SK-N-MC (cell line): ENCODE results near the gene CRYL1.

ENCODE experiments used
- EZH2 ChIP-seq: fragments of 200-600 bp; sonication (generic); IDR thresholded peaks from one replicate; pipeline ENCODE4 v1.6.1; 2017; ENCODE audit warnings: antibody characterized with exemption
- FOXP2 ChIP-seq: optimal IDR thresholded peaks from 2 replicates; pipeline ENCODE3; 2011; ENCODE audit warnings: mild to moderate bottlenecking, moderate library complexity; ENCODE audit not compliant: insufficient read depth; ENCODE audit errors: extremely low read length, control extremely low read depth
- POLR2AphosphoS5 ChIP-seq: IDR thresholded peaks from 2 replicates; pipeline ENCODE4 v1.6.1; 2012; ENCODE audit warnings: mild to moderate bottlenecking, low read depth, low read length, borderline replicate concordance

- TF ChIP-seq EZH2 (no peak), POLR2AphosphoS5 (no peak), FOXP2 (no peak)
These were observed 25.7 kb downstream of the CRYL1 start for GRCh38 chr13:20499986-20500385.
